ENCODE results near the gene SCGB3A2.

GRCh38 chr5:147831465-147831864, 47.0 kb upstream of the SCGB3A2 start, which contains the start of gene SPINK1:
- no peak for TF ChIP-seq CTCF (conservative IDR thresholded peaks at IDR 0.05; ENCODE audit: low read depth, low read length)
- TF ChIP-seq EZH2 (IDR thresholded peaks at IDR 0.05; ENCODE audit: low read length, unreplicated experiment), result no peak

All from PC-3 (cell line).